ENCODE results near the gene PUSL1.

- TF ChIP-seq CTCF (IDR thresholded peaks at IDR 0.05; ENCODE audit: insufficient read depth, low read length) (no peak), POLR2AphosphoS5 (IDR thresholded peaks at IDR 0.05; ENCODE audit: low read depth) (no peak), REST (IDR thresholded peaks at IDR 0.05; ENCODE audit: insufficient replicate concordance, low read depth) (no peak), GABPA (IDR thresholded peaks at IDR 0.05; ENCODE audit: low read depth) (no peak)
These were observed 38.1 kb downstream of the PUSL1 start for GRCh38 chr1:1346501-1346890.
